ENCODE data around the gene NDUFB4. TPM values are rescaled to one million over a fixed set of nuclear protein-coding genes. Genes with fewer than 3 reads are reported as not detected.

NDUFB4 gene
- total RNA-seq, 1 experiment from 2014 or later = 283 TPM

- POLR2A ChIA-PET (ENCODE audit: unreplicated experiment) = interaction anchor here (0.6 kb wide), 1 partner anchor 25 kb away, joined by 3 read pairs; no protein-coding TSS in a partner anchor
- intact Hi-C loops (cut with micrococcal nuclease) = loop anchor here (2.0 kb wide), 1 partner anchor 37 kb away; no protein-coding TSS in a partner anchor
- no peak overlapping the region for H2AFZ ChIP-seq (ENCODE audit: low read length)
Measured at GRCh38 chr3:120597445-120598049, 1.4 kb downstream of the NDUFB4 start.

GRCh38 chr3:120599211-120599610 lies 3.1 kb downstream of the NDUFB4 start:
- TF ChIP-seq EZH2phosphoT487 (IDR thresholded peaks at IDR 0.05; ENCODE audit: borderline replicate concordance, low read length) = no peak
- no peak for TF ChIP-seq EZH2 (IDR thresholded peaks at IDR 0.05; ENCODE audit: low read length, unreplicated experiment)
- no peak for TF ChIP-seq CTCF (conservative IDR thresholded peaks at IDR 0.05; ENCODE audit: low read depth, low read length)
- Histone ChIP-seq H3K9me2 (replicated peaks; ENCODE audit: low read length) (no peaks in the 10 kb centered on the region), H3K4me3 (ENCODE audit: low read length) (no peak overlapping the region), H3K27ac (ENCODE audit: low read length) (no peak overlapping the region), H3K4me2 (ENCODE audit: low read length) (peak overlapping the region; percentile 8; the same call in 1 of the 2 replicates), H3K4me1 (ENCODE audit: insufficient read depth, low read length) (peaks cover 19% of the 10 kb centered on the region), H3F3A (ENCODE audit: low read length, unreplicated experiment) (no peaks in the 10 kb centered on the region), H3K79me2 (ENCODE audit: low read length) (peaks cover 40% of the 10 kb centered on the region), H3K9me3 (ENCODE audit: low read length) (no peaks in the 10 kb centered on the region), H2AFZ (ENCODE audit: low read length) (no peak overlapping the region), H3K9ac (ENCODE audit: low read length) (no peak overlapping the region), H3K36me3 (ENCODE audit: low read depth, low read length) (peaks cover 37% of the 10 kb centered on the region), H3K27me3 (ENCODE audit: low read length) (no peaks in the 10 kb centered on the region), H4K20me1 (ENCODE audit: low read length) (0 out of 2 replicates have a peak, but pooled peaks cover 4% of the 10 kb centered on the region)
- intact Hi-C loops (cut with micrococcal nuclease) = no loop called here
- ChIA-PET CTCF (no interaction called here), POLR2A (ENCODE audit: unreplicated experiment) (no interaction called here)
- DNase-seq (no peak), ATAC-seq (no peak)
- no TSS peak for BruUV-seq (replicated peaks)

More at GRCh38 chr3:120597445-120598049, 1.4 kb downstream of the NDUFB4 start:
- Histone ChIP-seq H3K4me1 (ENCODE audit: insufficient read depth, low read length) (peaks cover 19% of the 10 kb centered on the region), H3K36me3 (ENCODE audit: low read depth, low read length) (peaks cover 34% of the 10 kb centered on the region), H3K4me2 (ENCODE audit: low read length) (peak overlapping the region; percentile 85), H3K4me3 (ENCODE audit: low read length) (peak overlapping the region; percentile 93), H3F3A (ENCODE audit: low read length, unreplicated experiment) (no peaks in the 10 kb centered on the region), H3K9me2 (replicated peaks; ENCODE audit: low read length) (no peaks in the 10 kb centered on the region), H3K27ac (ENCODE audit: low read length) (no peak overlapping the region), H3K27me3 (ENCODE audit: low read length) (no peaks in the 10 kb centered on the region), H3K9me3 (ENCODE audit: low read length) (no peaks in the 10 kb centered on the region), H3K79me2 (ENCODE audit: low read length) (peaks cover 40% of the 10 kb centered on the region), H4K20me1 (ENCODE audit: low read length) (0 out of 2 replicates have a peak, but pooled peaks cover 4% of the 10 kb centered on the region), H3K9ac (ENCODE audit: low read length) (no peak overlapping the region; the same call in 1 of the 2 replicates)
- BruUV-seq (replicated peaks) = no TSS peak
- no peak for ATAC-seq
- no peak for TF ChIP-seq EZH2 (IDR thresholded peaks at IDR 0.05; ENCODE audit: low read length, unreplicated experiment)
- TF ChIP-seq CTCF (conservative IDR thresholded peaks at IDR 0.05; ENCODE audit: low read depth, low read length) = no peak
- TF ChIP-seq EZH2phosphoT487 (IDR thresholded peaks at IDR 0.05; ENCODE audit: borderline replicate concordance, low read length) = no peak
- no peak for DNase-seq
- CTCF ChIA-PET = interaction anchor here (0.6 kb wide), 1 partner anchor 26 kb away, joined by 3 read pairs; no protein-coding TSS in a partner anchor

GRCh38 chr3:120601554-120601953 lies 5.4 kb downstream of the NDUFB4 start:
- H3K9ac ChIP-seq (ENCODE audit: low read length) = no peak overlapping the region
- H4K20me1 ChIP-seq (ENCODE audit: low read length) = 0 out of 2 replicates have a peak, but pooled peaks cover 4% of the 10 kb centered on the region
- no peak for DNase-seq
- H3K4me1 ChIP-seq (ENCODE audit: insufficient read depth, low read length) = peaks cover 12% of the 10 kb centered on the region
- ATAC-seq = no peak
- H3K9me3 ChIP-seq (ENCODE audit: low read length) = no peaks in the 10 kb centered on the region
- POLR2A ChIA-PET (ENCODE audit: unreplicated experiment) = no interaction called here
- H3K79me2 ChIP-seq (ENCODE audit: low read length) = peaks cover 36% of the 10 kb centered on the region
- peaks cover 37% of the 10 kb centered on the region for H3K36me3 ChIP-seq (ENCODE audit: low read depth, low read length)
- TF ChIP-seq EZH2phosphoT487 (IDR thresholded peaks at IDR 0.05; ENCODE audit: borderline replicate concordance, low read length) = no peak
- no peak for TF ChIP-seq CTCF (conservative IDR thresholded peaks at IDR 0.05; ENCODE audit: low read depth, low read length)
- TF ChIP-seq EZH2 (IDR thresholded peaks at IDR 0.05; ENCODE audit: low read length, unreplicated experiment) = no peak
- intact Hi-C loops (cut with micrococcal nuclease) = no loop called here
- H3K27me3 ChIP-seq (ENCODE audit: low read length) = no peaks in the 10 kb centered on the region
- no peaks in the 10 kb centered on the region for H3K9me2 ChIP-seq (replicated peaks; ENCODE audit: low read length)
- H3F3A ChIP-seq (ENCODE audit: low read length, unreplicated experiment) = no peaks in the 10 kb centered on the region
- BruUV-seq (replicated peaks) = no TSS peak
- no peak overlapping the region for H3K4me3 ChIP-seq (ENCODE audit: low read length)
- H3K27ac ChIP-seq (ENCODE audit: low read length) = no peak overlapping the region
- no peak overlapping the region for H2AFZ ChIP-seq (ENCODE audit: low read length)
- CTCF ChIA-PET = no interaction called here
- H3K4me2 ChIP-seq (ENCODE audit: low read length) = no peak overlapping the region
